Neural cell (in vitro differentiated cells): ENCODE measurements around the gene RHO. TPM values are rescaled to one million over a fixed set of nuclear protein-coding genes. Genes with fewer than 3 reads are reported as not detected.

Experiments
- H2AFZ ChIP-seq: fragments of 200-600, 300-800 bp; sonication (generic), shearing (Covaris generic); 2 replicates; pipeline ENCODE4 v1.6.0; 2014; ENCODE audit warnings: low read depth, mild to moderate bottlenecking, antibody characterized with exemption, low read length, moderate library complexity
- H3F3A ChIP-seq: fragments of 200-600 bp; shearing (Covaris generic); 2 replicates; pipeline ENCODE4 v1.6.1; 2016; ENCODE audit warnings: mild to moderate bottlenecking, moderate library complexity, mixed read lengths, antibody characterized with exemption, low read length; ENCODE audit not compliant: insufficient read depth, poor library complexity, severe bottlenecking
- H3K27ac ChIP-seq: fragments of 200-600, 300-800 bp; sonication (generic), shearing (Covaris generic); 2 replicates; pipeline ENCODE4 v1.5.1; 2014; ENCODE audit warnings: mild to moderate bottlenecking, low read length, moderate library complexity
- H3K27me3 ChIP-seq: fragments of 300-800, 200-600 bp; sonication (generic), shearing (Covaris generic); 2 replicates; pipeline ENCODE4 v1.6.0; 2014; ENCODE audit warnings: mild to moderate bottlenecking, low read depth, low read length, moderate library complexity; ENCODE audit not compliant: insufficient read depth
- H3K36me3 ChIP-seq: fragments of 300-800, 200-600 bp; sonication (generic), shearing (Covaris generic); 2 replicates; pipeline ENCODE4 v1.5.1; 2014; ENCODE audit warnings: mild to moderate bottlenecking, antibody characterized with exemption, low read length, moderate library complexity; ENCODE audit not compliant: insufficient read depth
- H3K4me2 ChIP-seq: fragments of 300-800, 200-600 bp; sonication (generic), shearing (Covaris generic); 2 replicates; pipeline ENCODE4 v1.6.0; 2014; ENCODE audit warnings: mild to moderate bottlenecking, low read length
- H3K4me3 ChIP-seq: fragments of 300-800, 200-600 bp; sonication (generic), shearing (Covaris generic); 2 replicates; pipeline ENCODE4 v1.5.1; 2014; ENCODE audit warnings: mild to moderate bottlenecking, low read length, moderate library complexity
- H3K79me2 ChIP-seq: fragments of 200-600 bp; shearing (Covaris generic); replicated peaks from 2 replicates; pipeline ENCODE4 v1.6.0; 2014; ENCODE audit warnings: mild to moderate bottlenecking, low read length, moderate library complexity; ENCODE audit not compliant: insufficient read depth
- H3K9ac ChIP-seq: fragments of 300-800, 200-600 bp; sonication (generic), shearing (Covaris generic); 2 replicates; pipeline ENCODE4 v1.6.1; 2016; ENCODE audit warnings: mild to moderate bottlenecking, low read length, mixed read lengths
- H3K9me2 ChIP-seq: fragments of 200-600 bp; shearing (Covaris generic); 2 replicates; pipeline ENCODE4 v1.6.1; 2016; ENCODE audit warnings: mild to moderate bottlenecking, low read length, mixed read lengths; ENCODE audit not compliant: insufficient read depth
- H3K9me3 ChIP-seq: fragments of 200-600, 300-800 bp; sonication (generic), shearing (Covaris generic); 2 replicates; pipeline ENCODE4 v1.6.1; 2016; ENCODE audit warnings: mild to moderate bottlenecking, mixed run types, low read length, moderate library complexity, mixed read lengths
- H4K20me1 ChIP-seq: fragments of 200-600 bp; shearing (Covaris generic); 2 replicates; pipeline ENCODE4 v1.6.1; 2016; ENCODE audit warnings: mild to moderate bottlenecking, mixed run types; ENCODE audit not compliant: insufficient read depth
- EP300 ChIP-seq: fragments of 450-650 bp; conservative IDR thresholded peaks from 2 replicates; pipeline ENCODE4 v1.6.1; 2014; ENCODE audit warnings: antibody characterized with exemption, mild to moderate bottlenecking, moderate library complexity; ENCODE audit not compliant: poor library complexity, severe bottlenecking
- EZH2 ChIP-seq: fragments of 200-600, 300-800 bp; shearing (Covaris generic), sonication (generic); IDR thresholded peaks from 2 replicates; pipeline ENCODE4 v1.6.1; 2014; ENCODE audit warnings: antibody characterized with exemption, low read length, borderline replicate concordance, mild to moderate bottlenecking; ENCODE audit not compliant: insufficient read depth, poor library complexity, severe bottlenecking
- MXI1 ChIP-seq: fragments of 450-650 bp; conservative IDR thresholded peaks from 2 replicates; pipeline ENCODE4 v1.6.1; 2014; ENCODE audit warnings: antibody characterized with exemption, mild to moderate bottlenecking; ENCODE audit not compliant: poor library complexity, severe bottlenecking
- RAD21 ChIP-seq: fragments of 450-650 bp; conservative IDR thresholded peaks from 2 replicates; pipeline ENCODE4 v1.6.1; 2014; ENCODE audit warnings: antibody characterized with exemption, mild to moderate bottlenecking, moderate library complexity
- SMC3 ChIP-seq: fragments of 450-650 bp; conservative IDR thresholded peaks from 2 replicates; pipeline ENCODE4 v1.6.1; 2014; ENCODE audit warnings: antibody characterized with exemption, mild to moderate bottlenecking, moderate library complexity; ENCODE audit not compliant: poor library complexity
- TAF1 ChIP-seq: IDR thresholded peaks from 2 replicates; pipeline ENCODE4 v1.6.1; 2012; ENCODE audit warnings: low read depth
- polyA plus RNA-seq: library from polyadenylated mRNA; depleted of rRNA; stranded (reverse); fragments of >200 nt; gene quantifications from 2 replicates; pipeline ENCODE4 v1.2.3, GENCODE V29; 2014
- TF ChIP-seq, protein P1 (sequence below): IDR thresholded peaks from 2 replicates; pipeline ENCODE4 v1.6.1; 2012; ENCODE audit warnings: borderline replicate concordance
- TF ChIP-seq, protein P2 (sequence below): fragments of 450-650 bp; IDR thresholded peaks from 2 replicates; pipeline ENCODE4 v1.5.1; 2014; ENCODE audit warnings: antibody characterized with exemption, mild to moderate bottlenecking, moderate library complexity; ENCODE audit not compliant: poor library complexity, severe bottlenecking

RHO gene
- polyA plus RNA-seq, 1 donor from 2014 or later = not detected

DNA sequence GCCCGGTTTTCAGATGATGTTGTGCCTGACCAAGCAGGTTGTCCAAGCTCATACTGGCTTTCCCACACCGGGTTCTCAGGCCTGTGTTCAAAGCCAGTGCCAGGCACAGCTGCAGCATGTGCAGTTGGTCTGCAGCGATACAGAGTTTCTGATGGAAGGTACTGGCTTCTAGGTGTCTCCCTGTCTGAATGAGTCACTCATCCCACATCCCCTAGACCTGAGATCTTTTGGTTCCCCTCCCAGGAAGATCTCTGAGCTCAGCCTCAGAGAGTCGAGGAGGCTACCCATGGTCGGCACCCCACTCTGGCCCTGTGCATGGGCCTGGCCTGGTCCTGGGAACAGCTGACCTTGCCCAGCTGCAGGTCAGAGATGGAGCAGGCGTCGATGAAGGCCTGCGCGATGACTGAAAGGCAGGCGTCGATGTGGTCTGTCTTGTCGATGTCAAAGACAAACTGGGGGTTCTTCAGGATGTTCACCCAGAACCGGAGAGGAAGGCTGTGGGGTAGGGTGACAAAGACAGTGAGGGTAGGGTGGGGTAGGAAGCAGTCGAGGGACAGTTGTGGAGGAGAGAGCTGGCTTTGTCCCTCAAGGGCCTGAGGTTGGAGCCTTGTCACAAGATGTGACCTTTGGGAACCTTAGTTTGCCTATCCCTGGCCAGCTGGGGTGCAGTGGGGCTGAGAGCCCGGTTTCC is 29.8 kb downstream of the RHO start:
- Histone ChIP-seq H3K27me3 (no peaks in the 10 kb centered on the region), H3K4me3 (no peak overlapping the region), H3K9me3 (no peaks in the 10 kb centered on the region), H2AFZ (no peak overlapping the region), H3K27ac (no peak overlapping the region), H3K36me3 (no peaks in the 10 kb centered on the region), H3K79me2 (no peaks in the 10 kb centered on the region), H3K4me2 (no peak overlapping the region), H4K20me1 (no peaks in the 10 kb centered on the region), H3K9me2 (no peaks in the 10 kb centered on the region), H3K9ac (no peak overlapping the region), H3F3A (no peaks in the 10 kb centered on the region)
- no peak for TF ChIP-seq RAD21
- TF ChIP-seq SMC3 = no peak
- TF ChIP-seq, protein P1, sequence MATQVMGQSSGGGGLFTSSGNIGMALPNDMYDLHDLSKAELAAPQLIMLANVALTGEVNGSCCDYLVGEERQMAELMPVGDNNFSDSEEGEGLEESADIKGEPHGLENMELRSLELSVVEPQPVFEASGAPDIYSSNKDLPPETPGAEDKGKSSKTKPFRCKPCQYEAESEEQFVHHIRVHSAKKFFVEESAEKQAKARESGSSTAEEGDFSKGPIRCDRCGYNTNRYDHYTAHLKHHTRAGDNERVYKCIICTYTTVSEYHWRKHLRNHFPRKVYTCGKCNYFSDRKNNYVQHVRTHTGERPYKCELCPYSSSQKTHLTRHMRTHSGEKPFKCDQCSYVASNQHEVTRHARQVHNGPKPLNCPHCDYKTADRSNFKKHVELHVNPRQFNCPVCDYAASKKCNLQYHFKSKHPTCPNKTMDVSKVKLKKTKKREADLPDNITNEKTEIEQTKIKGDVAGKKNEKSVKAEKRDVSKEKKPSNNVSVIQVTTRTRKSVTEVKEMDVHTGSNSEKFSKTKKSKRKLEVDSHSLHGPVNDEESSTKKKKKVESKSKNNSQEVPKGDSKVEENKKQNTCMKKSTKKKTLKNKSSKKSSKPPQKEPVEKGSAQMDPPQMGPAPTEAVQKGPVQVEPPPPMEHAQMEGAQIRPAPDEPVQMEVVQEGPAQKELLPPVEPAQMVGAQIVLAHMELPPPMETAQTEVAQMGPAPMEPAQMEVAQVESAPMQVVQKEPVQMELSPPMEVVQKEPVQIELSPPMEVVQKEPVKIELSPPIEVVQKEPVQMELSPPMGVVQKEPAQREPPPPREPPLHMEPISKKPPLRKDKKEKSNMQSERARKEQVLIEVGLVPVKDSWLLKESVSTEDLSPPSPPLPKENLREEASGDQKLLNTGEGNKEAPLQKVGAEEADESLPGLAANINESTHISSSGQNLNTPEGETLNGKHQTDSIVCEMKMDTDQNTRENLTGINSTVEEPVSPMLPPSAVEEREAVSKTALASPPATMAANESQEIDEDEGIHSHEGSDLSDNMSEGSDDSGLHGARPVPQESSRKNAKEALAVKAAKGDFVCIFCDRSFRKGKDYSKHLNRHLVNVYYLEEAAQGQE = no peak

DNA sequence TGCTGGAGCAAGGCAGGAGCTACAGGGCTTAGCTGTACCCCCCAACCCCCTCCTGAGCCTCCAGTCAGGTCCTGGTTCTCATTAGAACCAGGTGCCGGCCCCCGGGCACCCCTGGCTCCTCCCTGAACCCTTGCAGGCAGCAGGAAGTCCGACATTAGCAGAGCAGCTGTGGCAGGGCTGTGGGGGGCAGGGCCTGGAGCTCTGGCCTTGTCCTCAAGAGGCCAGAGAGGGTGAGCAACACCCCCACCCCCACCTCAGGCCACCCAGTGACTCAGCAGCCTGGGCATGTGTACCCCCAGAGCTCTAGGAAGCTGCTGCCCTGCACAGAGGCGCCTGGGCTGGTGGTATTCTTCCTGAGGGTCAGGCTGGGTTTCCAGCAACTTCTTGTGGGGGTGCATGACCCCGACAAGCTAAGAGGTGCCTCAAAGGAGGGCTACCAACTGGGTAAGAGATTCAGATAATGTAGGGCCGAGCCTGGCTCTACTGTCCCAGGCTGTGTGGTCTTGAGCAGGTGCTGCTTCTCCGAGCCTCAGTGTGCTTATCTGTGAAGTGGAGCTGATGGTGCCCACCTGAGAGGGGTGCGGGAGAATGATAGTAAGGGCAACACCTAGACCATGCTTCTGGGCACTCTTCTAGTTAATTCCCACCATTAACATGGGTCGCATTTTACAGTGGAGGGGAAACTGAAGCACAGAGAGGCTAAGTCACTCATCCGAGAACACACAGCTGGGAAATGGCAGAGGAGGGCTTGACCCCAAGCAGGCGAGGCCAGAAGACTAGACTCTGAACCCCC is 30.5 kb downstream of the RHO start:
- H3K4me3 ChIP-seq = no peak overlapping the region
- no peaks in the 10 kb centered on the region for H3F3A ChIP-seq
- no peaks in the 10 kb centered on the region for H3K9me3 ChIP-seq
- TF ChIP-seq TAF1 (no peak), MXI1 (no peak), EP300 (no peak), EZH2 (no peak), RAD21 (no peak)
- no peak overlapping the region for H2AFZ ChIP-seq
- H4K20me1 ChIP-seq = no peaks in the 10 kb centered on the region
- no peaks in the 10 kb centered on the region for H3K27me3 ChIP-seq
- no peaks in the 10 kb centered on the region for H3K9me2 ChIP-seq
- H3K79me2 ChIP-seq = no peaks in the 10 kb centered on the region
- no peak overlapping the region for H3K4me2 ChIP-seq
- H3K27ac ChIP-seq = no peak overlapping the region
- no peak overlapping the region for H3K9ac ChIP-seq
- no peaks in the 10 kb centered on the region for H3K36me3 ChIP-seq

DNA sequence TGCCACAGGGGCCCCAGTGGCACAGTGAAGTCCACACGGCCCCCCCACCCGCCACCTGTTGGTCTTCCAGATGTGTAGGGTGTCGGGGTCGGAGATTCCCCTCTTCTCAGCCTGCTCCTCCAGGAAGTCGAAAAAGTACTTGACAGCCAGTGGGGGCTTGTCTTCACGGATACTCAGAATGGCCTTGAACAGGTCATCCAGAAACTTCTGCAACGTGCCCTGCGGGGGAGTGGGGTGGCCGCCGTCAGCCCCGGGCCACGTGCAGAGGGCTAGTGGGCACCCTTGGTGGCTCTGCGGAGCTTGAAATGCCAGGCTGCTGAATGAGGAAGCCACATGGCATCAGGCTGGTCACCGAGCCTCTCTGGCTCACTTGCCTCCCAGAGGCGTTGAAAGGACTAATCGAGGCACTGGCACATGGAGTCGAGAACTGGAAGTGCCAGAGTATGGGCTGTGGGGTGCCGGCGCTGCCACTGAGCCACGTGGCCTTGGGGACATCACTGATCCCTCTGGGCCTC is 31.2 kb downstream of the RHO start:
- Histone ChIP-seq H3F3A (no peaks in the 10 kb centered on the region), H3K9me2 (no peaks in the 10 kb centered on the region), H3K9ac (no peak overlapping the region), H3K4me2 (no peak overlapping the region), H3K36me3 (no peaks in the 10 kb centered on the region), H3K79me2 (no peaks in the 10 kb centered on the region), H3K4me3 (no peak overlapping the region), H3K9me3 (no peaks in the 10 kb centered on the region), H2AFZ (no peak overlapping the region), H4K20me1 (no peaks in the 10 kb centered on the region), H3K27ac (no peak overlapping the region), H3K27me3 (no peaks in the 10 kb centered on the region)
- TF ChIP-seq EP300 (no peak), MXI1 (no peak), SMC3 (no peak), TAF1 (no peak)
- TF ChIP-seq, protein P2, sequence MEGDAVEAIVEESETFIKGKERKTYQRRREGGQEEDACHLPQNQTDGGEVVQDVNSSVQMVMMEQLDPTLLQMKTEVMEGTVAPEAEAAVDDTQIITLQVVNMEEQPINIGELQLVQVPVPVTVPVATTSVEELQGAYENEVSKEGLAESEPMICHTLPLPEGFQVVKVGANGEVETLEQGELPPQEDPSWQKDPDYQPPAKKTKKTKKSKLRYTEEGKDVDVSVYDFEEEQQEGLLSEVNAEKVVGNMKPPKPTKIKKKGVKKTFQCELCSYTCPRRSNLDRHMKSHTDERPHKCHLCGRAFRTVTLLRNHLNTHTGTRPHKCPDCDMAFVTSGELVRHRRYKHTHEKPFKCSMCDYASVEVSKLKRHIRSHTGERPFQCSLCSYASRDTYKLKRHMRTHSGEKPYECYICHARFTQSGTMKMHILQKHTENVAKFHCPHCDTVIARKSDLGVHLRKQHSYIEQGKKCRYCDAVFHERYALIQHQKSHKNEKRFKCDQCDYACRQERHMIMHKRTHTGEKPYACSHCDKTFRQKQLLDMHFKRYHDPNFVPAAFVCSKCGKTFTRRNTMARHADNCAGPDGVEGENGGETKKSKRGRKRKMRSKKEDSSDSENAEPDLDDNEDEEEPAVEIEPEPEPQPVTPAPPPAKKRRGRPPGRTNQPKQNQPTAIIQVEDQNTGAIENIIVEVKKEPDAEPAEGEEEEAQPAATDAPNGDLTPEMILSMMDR = no peak
